HEK293T (cell line): ENCODE results near the gene PPP1R1B.

Experiments
- ARNT ChIP-seq: fragments of 450-650 bp; IDR thresholded peaks from 2 replicates; pipeline ENCODE4 v1.6.1; 2017; ENCODE audit warnings: mild to moderate bottlenecking
- BHLHE40 ChIP-seq: fragments of 450-650 bp; IDR thresholded peaks from 2 replicates; pipeline ENCODE4 v1.6.1; 2016; ENCODE audit warnings: mild to moderate bottlenecking, moderate library complexity, borderline replicate concordance
- ELF4 ChIP-seq: fragments of 450-650 bp; IDR thresholded peaks from 2 replicates; pipeline ENCODE4 v1.6.1; 2017; ENCODE audit warnings: antibody characterized with exemption
- FOXK2 ChIP-seq: fragments of 450-650 bp; IDR thresholded peaks from 2 replicates; pipeline ENCODE4 v1.6.1; 2016; ENCODE audit warnings: mild to moderate bottlenecking
- FOXM1 ChIP-seq: fragments of 450-650 bp; IDR thresholded peaks from 2 replicates; pipeline ENCODE4 v1.6.1; 2017; ENCODE audit warnings: mild to moderate bottlenecking, borderline replicate concordance
- HDGF ChIP-seq: fragments of 450-650 bp; IDR thresholded peaks from 2 replicates; pipeline ENCODE4 v1.6.1; 2017; ENCODE audit warnings: antibody characterized with exemption, borderline replicate concordance
- LEF1 ChIP-seq: fragments of 450-650 bp; IDR thresholded peaks from 2 replicates; pipeline ENCODE4 v1.6.1; 2017; ENCODE audit warnings: mild to moderate bottlenecking, borderline replicate concordance
- NFRKB ChIP-seq: fragments of 450-650 bp; IDR thresholded peaks from 2 replicates; pipeline ENCODE4 v1.6.1; 2016; ENCODE audit warnings: mild to moderate bottlenecking, moderate library complexity
- SP1 ChIP-seq: fragments of 450-650 bp; IDR thresholded peaks from 2 replicates; pipeline ENCODE4 v1.6.1; 2017
- TARDBP ChIP-seq: fragments of 450-650 bp; IDR thresholded peaks from 2 replicates; pipeline ENCODE4 v1.6.1; 2016
- ZNF384 ChIP-seq: fragments of 450-650 bp; IDR thresholded peaks from 2 replicates; pipeline ENCODE4 v1.6.1; 2016
- TF ChIP-seq, protein P1 (sequence below): fragments of 450-650 bp; IDR thresholded peaks from 2 replicates; pipeline ENCODE4 v1.6.1; 2016

DNA sequence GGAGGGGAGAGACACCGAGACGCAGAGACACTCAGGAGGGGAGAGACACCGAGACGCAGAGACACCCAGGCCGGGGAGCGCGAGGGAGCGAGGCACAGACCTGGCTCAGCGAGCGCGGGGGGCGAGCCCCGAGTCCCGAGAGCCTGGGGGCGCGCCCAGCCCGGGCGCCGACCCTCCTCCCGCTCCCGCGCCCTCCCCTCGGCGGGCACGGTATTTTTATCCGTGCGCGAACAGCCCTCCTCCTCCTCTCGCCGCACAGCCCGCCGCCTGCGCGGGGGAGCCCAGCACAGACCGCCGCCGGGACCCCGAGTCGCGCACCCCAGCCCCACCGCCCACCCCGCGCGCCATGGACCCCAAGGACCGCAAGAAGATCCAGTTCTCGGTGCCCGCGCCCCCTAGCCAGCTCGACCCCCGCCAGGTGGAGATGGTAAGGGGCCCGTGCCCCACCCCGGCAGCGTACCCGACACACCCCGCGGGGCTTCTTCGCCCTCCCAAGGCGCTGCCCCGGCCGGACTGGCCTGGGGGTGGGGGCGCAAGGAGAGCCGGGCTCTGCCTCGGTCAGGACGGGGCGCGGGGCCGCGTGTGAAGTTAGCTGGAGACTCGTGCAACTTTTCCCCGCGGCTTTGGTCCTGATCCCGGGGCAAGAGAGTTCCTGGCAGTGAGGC, 427 bp downstream of the PPP1R1B start:
- no peak for TF ChIP-seq LEF1
- TF ChIP-seq FOXK2, result no peak
- no peak for TF ChIP-seq ARNT
- no peak for TF ChIP-seq TARDBP
- TF ChIP-seq SP1, result no peak
- no peak for TF ChIP-seq BHLHE40
- TF ChIP-seq ZNF384, result no peak
- TF ChIP-seq NFRKB, result no peak
- TF ChIP-seq, protein P1, sequence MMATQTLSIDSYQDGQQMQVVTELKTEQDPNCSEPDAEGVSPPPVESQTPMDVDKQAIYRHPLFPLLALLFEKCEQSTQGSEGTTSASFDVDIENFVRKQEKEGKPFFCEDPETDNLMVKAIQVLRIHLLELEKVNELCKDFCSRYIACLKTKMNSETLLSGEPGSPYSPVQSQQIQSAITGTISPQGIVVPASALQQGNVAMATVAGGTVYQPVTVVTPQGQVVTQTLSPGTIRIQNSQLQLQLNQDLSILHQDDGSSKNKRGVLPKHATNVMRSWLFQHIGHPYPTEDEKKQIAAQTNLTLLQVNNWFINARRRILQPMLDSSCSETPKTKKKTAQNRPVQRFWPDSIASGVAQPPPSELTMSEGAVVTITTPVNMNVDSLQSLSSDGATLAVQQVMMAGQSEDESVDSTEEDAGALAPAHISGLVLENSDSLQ, result no peak
- TF ChIP-seq ELF4, result no peak
- TF ChIP-seq FOXM1, result no peak
- TF ChIP-seq HDGF, result no peak
